Parathyroid adenoma (tissue), 2 donors: ENCODE measurements around the gene CORIN.
A peak's percentile ranks its signal among the peaks of the same experiment; 100 is the strongest.

Experiments
- H2AFZ ChIP-seq: fragments of 300-600 bp; sonication (generic); one replicate; pipeline ENCODE4 v1.7.0; 2017; ENCODE audit warnings: antibody characterized with exemption, mild to moderate bottlenecking
- H3K27ac ChIP-seq: fragments of 300-600 bp; sonication (generic); one replicate; pipeline ENCODE4 v1.7.0; 2017
- H3K27me3 ChIP-seq: fragments of 300-600 bp; sonication (generic); one replicate; pipeline ENCODE4 v1.7.0; 2017; ENCODE audit warnings: low read length; ENCODE audit not compliant: control insufficient read depth, insufficient read depth
- H3K36me3 ChIP-seq: fragments of 300-600 bp; sonication (generic); one replicate; pipeline ENCODE4 v1.7.0; 2017; ENCODE audit warnings: low read length; ENCODE audit not compliant: control insufficient read depth, insufficient read depth
- H3K4me1 ChIP-seq: fragments of 300-600 bp; sonication (generic); one replicate; pipeline ENCODE4 v1.7.0; 2017; ENCODE audit warnings: control low read depth
- H3K4me2 ChIP-seq: fragments of 300-600 bp; sonication (generic); one replicate; pipeline ENCODE4 v1.7.0; 2017; ENCODE audit warnings: low read length
- H3K4me3 ChIP-seq: fragments of 300-600 bp; sonication (generic); one replicate; pipeline ENCODE4 v1.7.0; 2017; ENCODE audit warnings: low read depth, low read length
- H3K79me2 ChIP-seq: fragments of 300-600 bp; sonication (generic); one replicate; pipeline ENCODE4 v1.7.0; 2017; ENCODE audit warnings: control low read depth
- H3K9ac ChIP-seq: fragments of 300-600 bp; sonication (generic); one replicate; pipeline ENCODE4 v1.7.0; 2017; ENCODE audit warnings: mild to moderate bottlenecking
- H3K9me3 ChIP-seq: fragments of 300-600 bp; sonication (generic); one replicate; pipeline ENCODE4 v1.7.0; 2017; ENCODE audit warnings: low read length; ENCODE audit not compliant: control insufficient read depth
- TF ChIP-seq, protein P1 (sequence below): fragments of 300-600 bp; sonication (generic); IDR thresholded peaks from one replicate; pipeline ENCODE4 v1.7.0; 2017; ENCODE audit warnings: antibody characterized with exemption, mild to moderate bottlenecking
- donor health status: primary hyperparathyroidism.

The CORIN gene

DNA sequence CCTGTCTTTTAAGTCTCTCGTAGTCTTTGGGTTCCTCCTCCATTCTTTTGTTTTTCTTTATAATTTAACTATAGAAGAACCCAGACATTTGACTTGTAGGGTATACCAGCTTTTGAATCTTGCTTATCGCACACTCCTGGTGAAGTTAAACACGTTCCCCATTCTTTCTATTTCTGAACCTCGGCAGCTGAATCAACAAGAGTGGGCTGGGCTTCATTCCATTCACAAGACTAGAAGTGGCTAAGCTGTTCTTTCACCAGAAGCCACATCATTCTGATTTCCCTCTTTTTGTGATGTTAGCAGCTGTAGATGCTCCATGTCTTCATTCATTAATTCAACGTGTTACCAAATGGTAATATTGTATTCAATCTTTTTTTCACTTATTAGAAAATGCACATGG is 167.9 kb downstream of the CORIN start:
- Histone ChIP-seq H3K4me3 (no peak overlapping the region), H3K4me1 (no peaks in the 10 kb centered on the region), H3K9ac (no peak overlapping the region), H3K36me3 (no peaks in the 10 kb centered on the region), H3K27me3 (no peaks in the 10 kb centered on the region), H3K4me2 (no peak overlapping the region), H3K79me2 (no peaks in the 10 kb centered on the region), H3K27ac (no peak overlapping the region), H3K9me3 (no peaks in the 10 kb centered on the region), H2AFZ (no peak overlapping the region)
- TF ChIP-seq, protein P1, sequence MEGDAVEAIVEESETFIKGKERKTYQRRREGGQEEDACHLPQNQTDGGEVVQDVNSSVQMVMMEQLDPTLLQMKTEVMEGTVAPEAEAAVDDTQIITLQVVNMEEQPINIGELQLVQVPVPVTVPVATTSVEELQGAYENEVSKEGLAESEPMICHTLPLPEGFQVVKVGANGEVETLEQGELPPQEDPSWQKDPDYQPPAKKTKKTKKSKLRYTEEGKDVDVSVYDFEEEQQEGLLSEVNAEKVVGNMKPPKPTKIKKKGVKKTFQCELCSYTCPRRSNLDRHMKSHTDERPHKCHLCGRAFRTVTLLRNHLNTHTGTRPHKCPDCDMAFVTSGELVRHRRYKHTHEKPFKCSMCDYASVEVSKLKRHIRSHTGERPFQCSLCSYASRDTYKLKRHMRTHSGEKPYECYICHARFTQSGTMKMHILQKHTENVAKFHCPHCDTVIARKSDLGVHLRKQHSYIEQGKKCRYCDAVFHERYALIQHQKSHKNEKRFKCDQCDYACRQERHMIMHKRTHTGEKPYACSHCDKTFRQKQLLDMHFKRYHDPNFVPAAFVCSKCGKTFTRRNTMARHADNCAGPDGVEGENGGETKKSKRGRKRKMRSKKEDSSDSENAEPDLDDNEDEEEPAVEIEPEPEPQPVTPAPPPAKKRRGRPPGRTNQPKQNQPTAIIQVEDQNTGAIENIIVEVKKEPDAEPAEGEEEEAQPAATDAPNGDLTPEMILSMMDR, result no peak

DNA sequence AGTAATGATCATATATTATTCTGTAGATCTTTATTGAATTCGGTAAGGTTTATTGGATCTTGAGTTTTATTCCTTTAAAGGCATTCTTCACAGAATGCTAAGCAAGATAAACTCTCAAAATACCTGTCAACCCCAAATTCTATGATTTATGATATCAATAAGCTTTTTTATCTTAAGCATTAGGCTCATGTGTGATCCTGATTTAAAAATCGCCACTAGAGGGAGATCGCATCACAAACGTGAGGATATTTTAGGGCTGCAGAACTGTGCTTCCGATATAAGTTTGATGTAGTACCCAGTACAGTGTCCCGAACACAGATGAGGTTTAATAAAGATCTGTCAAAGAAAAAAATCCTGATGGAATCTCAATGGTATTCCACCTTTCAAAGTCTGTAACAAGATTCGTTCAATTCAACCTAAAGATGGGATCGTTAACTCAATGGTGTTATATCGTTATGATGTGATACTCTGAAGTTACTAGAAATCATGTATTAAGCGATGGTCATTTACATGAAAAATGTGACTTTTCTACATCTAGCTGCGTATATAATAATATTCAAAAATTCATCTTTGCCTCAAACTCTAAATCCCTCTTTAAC is 169.0 kb downstream of the CORIN start:
- Histone ChIP-seq H3K27ac (no peak overlapping the region), H3K27me3 (no peaks in the 10 kb centered on the region), H3K79me2 (no peaks in the 10 kb centered on the region), H2AFZ (no peak overlapping the region), H3K9me3 (no peaks in the 10 kb centered on the region), H3K4me1 (no peaks in the 10 kb centered on the region), H3K36me3 (no peaks in the 10 kb centered on the region), H3K4me3 (no peak overlapping the region), H3K4me2 (peak overlapping the region; percentile 38), H3K9ac (no peak overlapping the region)
- TF ChIP-seq, protein P1, result peak; percentile 61

DNA sequence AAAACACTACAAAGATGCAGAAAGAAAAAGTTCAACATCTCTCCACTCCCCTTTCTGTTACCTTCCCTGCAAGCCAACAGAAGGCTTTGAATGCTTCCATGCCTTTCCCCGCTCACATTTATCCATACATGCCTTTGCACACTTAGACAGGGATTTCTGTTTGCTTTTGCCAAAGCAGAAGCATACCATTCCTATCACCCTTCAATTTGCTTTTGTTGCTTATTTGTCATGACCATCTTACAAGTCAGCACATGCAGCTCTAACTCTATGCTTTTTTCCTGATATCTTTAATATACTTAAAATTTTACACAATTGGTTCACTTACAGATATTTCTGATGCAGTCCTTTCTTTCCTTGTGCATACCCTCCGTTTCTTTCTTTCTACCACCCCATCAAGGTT is 169.6 kb downstream of the CORIN start:
- Histone ChIP-seq H3K4me2 (no peak overlapping the region), H2AFZ (no peak overlapping the region), H3K9me3 (no peaks in the 10 kb centered on the region), H3K27ac (no peak overlapping the region), H3K4me1 (no peaks in the 10 kb centered on the region), H3K36me3 (no peaks in the 10 kb centered on the region), H3K79me2 (no peaks in the 10 kb centered on the region), H3K27me3 (no peaks in the 10 kb centered on the region), H3K9ac (no peak overlapping the region), H3K4me3 (no peak overlapping the region)
- TF ChIP-seq, protein P1, result no peak

DNA sequence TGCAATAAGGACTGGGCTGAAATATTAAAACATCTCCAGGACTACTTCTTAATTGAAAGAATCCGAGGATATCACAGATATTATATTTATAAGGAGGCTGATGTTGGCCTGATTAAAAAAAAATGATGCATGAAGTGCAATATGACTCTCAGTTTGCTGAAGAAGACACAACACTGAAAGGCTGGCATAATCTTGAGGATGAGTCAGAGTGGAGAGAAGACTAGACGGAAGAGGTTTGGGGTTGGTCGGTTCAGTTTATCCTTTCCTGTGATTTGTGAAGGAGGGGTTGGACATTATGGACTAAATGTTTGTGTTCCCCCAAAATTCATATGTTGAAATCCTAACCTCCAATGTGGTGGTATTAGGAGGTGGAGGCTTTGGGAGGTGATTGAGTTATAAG is 170.3 kb downstream of the CORIN start:
- no peak overlapping the region for H3K4me2 ChIP-seq
- H3K9me3 ChIP-seq, result no peaks in the 10 kb centered on the region
- no peak overlapping the region for H3K27ac ChIP-seq
- H3K36me3 ChIP-seq, result no peaks in the 10 kb centered on the region
- H3K4me3 ChIP-seq, result no peak overlapping the region
- no peaks in the 10 kb centered on the region for H3K27me3 ChIP-seq
- TF ChIP-seq, protein P1, result no peak
- H3K4me1 ChIP-seq, result no peaks in the 10 kb centered on the region
- H3K9ac ChIP-seq, result no peak overlapping the region
- H2AFZ ChIP-seq, result no peak overlapping the region
- H3K79me2 ChIP-seq, result no peaks in the 10 kb centered on the region
